ENCODE data around the gene TIMMDC1. TPM values are rescaled to one million over a fixed set of nuclear protein-coding genes. Genes with fewer than 3 reads are reported as not detected.
"Not testable (repeated sequence)": the region's sequence is repeated elsewhere in the genome, so short reads cannot be mapped to it uniquely, and the experiment has no call there.

The TIMMDC1 gene
- total RNA-seq, 1 donor from 2014 or later: 331 TPM

GRCh38 chr3:119550192-119550910 lies 52.0 kb downstream of the TIMMDC1 start:
- DNase-seq (no peak), ATAC-seq (ENCODE audit: poor library complexity) (no peak)
- intact Hi-C loops (cut with DNase I): no loop called here

GRCh38 chr3:119551598-119551997 lies 53.3 kb downstream of the TIMMDC1 start:
- intact Hi-C loops (cut with DNase I): no loop called here
- no peak for DNase-seq
- no peak for ATAC-seq (ENCODE audit: poor library complexity)

DNA sequence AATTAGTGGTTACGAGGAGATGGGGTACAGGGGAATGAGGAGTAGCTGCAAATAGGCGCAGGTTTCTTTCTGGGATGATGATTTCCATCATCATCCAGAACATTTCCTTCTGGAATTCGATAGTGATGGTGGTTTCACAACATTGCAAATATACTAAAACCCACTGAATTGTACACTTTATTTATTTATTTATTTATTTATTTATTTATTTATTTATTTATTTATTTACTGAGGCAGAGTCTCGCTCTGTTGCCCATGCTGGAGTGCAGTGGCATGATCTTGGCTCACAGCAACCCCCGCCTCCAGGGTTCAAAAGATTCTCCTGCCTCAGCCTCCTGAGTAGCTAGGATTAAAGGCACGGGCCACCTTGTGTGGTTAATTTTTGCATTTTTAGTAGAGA lies 54.6 kb downstream of the TIMMDC1 start:
- DNase-seq; intact Hi-C loops (cut with DNase I); ATAC-seq (ENCODE audit: poor library complexity): not testable (repeated sequence)

DNA sequence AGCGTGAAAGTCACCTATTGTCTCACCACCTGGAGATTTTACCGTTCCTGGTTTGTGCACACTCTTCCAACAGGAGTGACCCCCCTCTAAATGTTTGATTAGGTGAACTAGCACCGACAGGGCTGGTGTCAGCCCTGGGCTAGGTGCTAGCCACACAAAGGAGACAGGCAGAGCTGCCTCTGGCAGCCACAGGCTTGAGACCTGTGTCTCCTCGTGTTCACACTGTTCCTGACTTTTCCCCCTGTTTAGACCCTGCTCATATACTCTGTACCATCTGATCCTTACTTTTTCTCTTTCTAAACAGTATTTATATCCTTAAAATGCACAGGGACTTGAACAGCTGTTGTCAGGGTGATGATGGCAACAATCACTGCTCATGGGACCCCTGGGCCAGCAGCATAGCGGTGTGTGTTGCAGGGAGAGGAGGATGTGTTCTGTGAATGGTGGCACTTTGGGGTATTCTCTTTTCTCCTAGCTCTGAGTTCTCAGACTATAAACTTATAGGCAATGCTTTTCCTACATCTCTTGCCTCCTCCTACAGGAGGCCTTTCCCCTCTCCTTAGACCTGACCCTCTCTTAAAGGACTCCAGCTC lies 55.6 kb downstream of the TIMMDC1 start:
- no peak for ATAC-seq (ENCODE audit: poor library complexity)
- intact Hi-C loops (cut with DNase I): no loop called here
- no peak for DNase-seq

GRCh38 chr3:119555309-119555735 lies 57.0 kb downstream of the TIMMDC1 start:
- DNase-seq (no peak), ATAC-seq (ENCODE audit: poor library complexity) (no peak)
- intact Hi-C loops (cut with DNase I): no loop called here

DNA sequence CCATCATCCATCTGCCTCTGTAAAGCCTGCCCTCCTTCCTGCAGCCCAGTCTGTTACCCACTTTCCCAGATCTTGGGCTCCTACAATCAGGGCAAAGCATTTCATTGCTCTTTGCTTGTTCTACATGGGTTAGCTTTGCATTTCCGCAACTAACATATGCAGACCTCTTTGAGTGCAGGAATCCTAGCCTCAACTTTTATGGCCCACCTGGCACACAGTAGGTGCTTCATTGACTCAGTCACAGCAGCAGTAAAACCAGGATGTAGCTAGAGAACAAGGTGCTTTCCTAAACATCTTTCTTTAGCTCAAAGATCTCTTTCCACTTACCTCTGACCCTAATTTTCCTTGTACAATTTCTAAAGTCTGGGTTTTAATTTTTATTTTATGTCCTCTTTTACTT lies 57.6 kb downstream of the TIMMDC1 start:
- no peak for DNase-seq
- no peak for ATAC-seq (ENCODE audit: poor library complexity)
- intact Hi-C loops (cut with DNase I): no loop called here

DNA sequence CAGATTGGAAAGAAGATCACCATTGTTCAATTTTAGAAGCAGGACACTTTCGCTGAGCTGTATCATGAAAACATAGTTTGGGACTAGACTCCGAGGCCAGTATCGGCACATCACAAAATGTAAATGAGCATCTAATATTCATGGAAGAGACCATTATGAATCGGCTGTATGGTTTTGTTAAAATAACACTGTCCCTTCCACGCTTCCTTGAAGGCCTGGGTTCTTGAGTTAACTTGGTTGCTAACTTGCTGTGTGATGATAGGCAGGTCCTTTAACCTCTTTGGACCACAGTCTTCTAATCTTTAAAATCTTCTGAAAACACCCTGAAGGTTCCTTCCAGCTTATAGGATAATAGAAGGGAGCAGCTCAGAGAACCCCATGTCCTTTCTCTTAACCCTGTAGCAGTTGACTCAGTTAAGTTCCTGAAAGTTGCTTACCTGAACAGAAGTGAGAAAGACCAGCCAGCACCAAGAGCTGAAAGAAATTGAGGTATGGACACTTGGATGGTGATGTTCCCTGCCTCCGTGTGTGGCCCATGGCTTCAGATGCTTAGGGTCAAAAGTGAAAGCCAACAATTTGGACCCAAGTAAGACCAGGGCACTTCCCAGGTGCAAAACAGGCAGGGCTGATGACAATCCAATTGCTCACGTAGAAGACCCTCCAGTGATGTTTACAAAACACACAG lies 59.0 kb downstream of the TIMMDC1 start:
- ATAC-seq (ENCODE audit: poor library complexity) (no peak), DNase-seq (no peak)
- intact Hi-C loops (cut with DNase I): no loop called here

GRCh38 chr3:119557877-119558269 lies 59.5 kb downstream of the TIMMDC1 start:
- no peak for ATAC-seq (ENCODE audit: poor library complexity)
- intact Hi-C loops (cut with DNase I): no loop called here
- no peak for DNase-seq

- DNase-seq: no peak
- ATAC-seq (ENCODE audit: poor library complexity): no peak
- intact Hi-C loops (cut with DNase I): no loop called here
These were observed 60.4 kb downstream of the TIMMDC1 start for GRCh38 chr3:119558626-119559317.

DNA sequence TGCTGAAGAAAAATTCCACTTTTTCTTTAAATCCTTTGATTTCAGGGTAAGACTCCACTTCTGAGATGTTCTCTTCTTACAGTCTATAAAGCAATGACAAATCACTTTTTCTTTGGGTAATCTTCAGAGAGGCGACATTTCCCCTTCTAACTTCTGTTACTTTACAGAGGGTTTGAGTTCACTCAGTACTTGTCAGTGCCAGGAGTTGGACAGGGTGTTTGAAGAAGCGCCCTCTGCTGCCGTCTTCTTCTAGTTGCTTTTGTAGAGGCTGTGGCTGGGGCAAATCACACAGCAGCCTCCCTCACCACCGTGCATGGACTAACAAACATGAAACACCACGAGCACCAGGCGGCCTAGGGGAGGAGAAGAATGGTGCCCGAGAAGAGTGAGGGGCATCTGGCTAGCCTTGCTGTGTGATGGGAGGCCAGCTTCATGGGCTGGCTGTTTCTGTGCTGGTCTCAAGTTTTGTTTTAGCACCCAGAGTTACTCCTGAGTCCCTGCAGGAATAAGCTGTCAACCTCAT lies 61.2 kb downstream of the TIMMDC1 start, which contains the start of gene CD80:
TSS of gene CD80 (minus strand) at position 174 of the 523 bp plus-strand sequence. CDS start 1,886 bp downstream, outside the sequence.
- DNase-seq: peak; percentile 65
- intact Hi-C loops (cut with DNase I): no loop called here
- ATAC-seq (ENCODE audit: poor library complexity): peak; percentile 84

GRCh38 chr3:119560160-119560559 lies 61.8 kb downstream of the TIMMDC1 start:
- DNase-seq (no peak), ATAC-seq (ENCODE audit: poor library complexity) (no peak)
- intact Hi-C loops (cut with DNase I): no loop called here

GRCh38 chr3:119562307-119562961 lies 64.1 kb downstream of the TIMMDC1 start:
- DNase-seq (no peak), ATAC-seq (ENCODE audit: poor library complexity) (peak; percentile 59)
- intact Hi-C loops (cut with DNase I): no loop called here

DNA sequence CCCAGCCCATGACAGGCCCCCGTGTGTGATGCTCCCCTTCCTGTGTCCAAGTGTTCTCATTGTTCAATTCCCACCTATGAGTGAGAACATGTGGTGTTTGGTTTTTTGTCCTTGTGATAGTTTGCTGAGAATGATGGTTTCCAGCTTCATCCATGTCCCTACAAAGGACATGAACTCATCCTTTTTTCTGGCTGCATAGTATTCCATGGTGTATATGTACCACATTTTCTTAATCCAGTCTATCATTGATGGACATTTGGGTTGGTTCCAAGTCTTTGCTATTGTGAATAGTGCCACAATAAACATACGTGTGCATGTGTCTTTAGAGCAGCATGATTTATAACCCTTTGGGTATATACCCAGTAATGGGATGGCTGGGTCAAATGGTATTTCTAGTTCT lies 65.0 kb downstream of the TIMMDC1 start:
- ATAC-seq (ENCODE audit: poor library complexity); DNase-seq; intact Hi-C loops (cut with DNase I): not testable (repeated sequence)

GRCh38 chr3:119569156-119569555 lies 70.8 kb downstream of the TIMMDC1 start:
- ATAC-seq (ENCODE audit: poor library complexity) (no peak), DNase-seq (no peak)
- intact Hi-C loops (cut with DNase I): no loop called here

GRCh38 chr3:119570229-119570628 lies 71.9 kb downstream of the TIMMDC1 start:
- DNase-seq (no peak), ATAC-seq (ENCODE audit: poor library complexity) (peak; percentile 55)
- intact Hi-C loops (cut with DNase I): no loop called here

DNA sequence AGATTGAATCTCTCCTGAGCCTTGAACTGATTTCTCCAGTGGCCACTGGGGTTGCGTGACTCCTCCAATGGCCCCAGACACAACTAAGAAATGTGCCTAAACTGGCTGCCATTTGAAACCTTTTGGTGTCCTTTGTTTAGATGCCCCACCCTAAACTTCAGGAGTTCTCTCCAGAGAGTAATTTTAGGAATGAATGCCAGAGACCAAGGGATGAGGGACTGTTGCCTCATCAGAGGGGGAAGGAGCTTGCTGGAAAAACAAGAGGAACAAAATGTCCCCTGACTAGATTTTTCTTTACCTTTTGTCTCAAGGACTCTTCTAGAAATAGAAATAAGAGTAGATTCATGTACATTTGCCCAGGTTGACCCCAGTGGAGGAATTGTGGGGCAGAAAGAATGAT lies 72.9 kb downstream of the TIMMDC1 start:
- DNase-seq (no peak), ATAC-seq (ENCODE audit: poor library complexity) (peak; percentile 36)
- intact Hi-C loops (cut with DNase I): no loop called here

- ATAC-seq (ENCODE audit: poor library complexity) (peak; percentile 31), DNase-seq (no peak)
- intact Hi-C loops (cut with DNase I): no loop called here
These were observed 73.3 kb downstream of the TIMMDC1 start for GRCh38 chr3:119571688-119572087.
